Globus pallidus (tissue), 1 donor: ENCODE results near the gene ICOS.

Experiments
- DNase-seq: peaks from one replicate; pipeline ENCODE4 v3.0.0-alpha.2; 2015; ENCODE audit warnings: low spot score

ICOS gene

DNA sequence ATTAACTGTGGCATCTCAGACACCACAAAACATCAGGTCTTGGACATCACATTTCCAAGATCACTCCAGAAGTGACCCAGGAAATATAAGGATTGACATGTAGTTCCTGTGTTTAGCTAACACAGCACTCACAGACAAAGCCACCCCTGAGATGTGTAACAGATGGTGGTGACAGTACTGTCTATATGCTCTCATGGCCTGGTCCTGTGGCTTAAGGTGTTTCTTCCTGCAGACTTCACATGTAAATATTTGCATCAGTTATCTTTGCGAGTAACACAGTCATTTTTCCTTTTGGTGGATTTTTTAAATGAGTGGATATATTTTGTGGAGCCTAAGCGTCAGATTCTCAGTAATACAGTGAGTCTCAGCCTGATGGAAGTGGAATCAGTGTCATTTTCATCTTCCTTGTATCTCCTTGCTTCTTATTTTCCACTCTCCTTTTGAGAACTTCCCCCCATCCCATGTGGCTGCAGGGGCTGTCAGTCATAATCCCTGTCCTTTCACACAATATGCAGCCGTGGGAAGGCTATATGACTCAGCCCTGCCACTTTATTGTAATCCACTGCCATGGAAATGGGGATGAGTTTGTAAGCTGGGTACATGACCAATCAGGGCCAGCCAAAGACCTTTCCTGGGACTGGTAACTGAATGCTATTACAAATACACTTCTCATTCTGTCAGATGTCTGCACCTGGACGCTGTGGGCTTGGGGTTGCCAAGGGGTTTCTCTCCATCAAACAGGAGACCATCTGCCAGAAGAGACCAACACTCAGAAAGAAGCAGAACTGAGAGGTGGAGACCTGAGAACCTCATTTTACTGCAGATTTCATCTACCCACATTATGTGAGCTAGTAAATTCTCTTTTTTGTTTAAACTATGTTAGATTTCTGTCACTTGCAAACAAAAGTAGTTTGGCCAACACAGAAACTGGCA lies 74.3 kb downstream of the ICOS start:
- no peak for DNase-seq
